Neural cell (in vitro differentiated cells): Measurements from ENCODE around the gene LCNL1. TPM values are rescaled to one million over a fixed set of nuclear protein-coding genes. Genes with fewer than 3 reads are reported as not detected.

Experiments used
- H2AFZ ChIP-seq: fragments of 200-600, 300-800 bp; sonication (generic), shearing (Covaris generic); 2 replicates; pipeline ENCODE4 v1.6.0; 2014; ENCODE audit warnings: low read depth, mild to moderate bottlenecking, antibody characterized with exemption, low read length, moderate library complexity
- H3F3A ChIP-seq: fragments of 200-600 bp; shearing (Covaris generic); 2 replicates; pipeline ENCODE4 v1.6.1; 2016; ENCODE audit warnings: mild to moderate bottlenecking, moderate library complexity, mixed read lengths, antibody characterized with exemption, low read length; ENCODE audit not compliant: insufficient read depth, poor library complexity, severe bottlenecking
- H3K27ac ChIP-seq: fragments of 200-600, 300-800 bp; sonication (generic), shearing (Covaris generic); 2 replicates; pipeline ENCODE4 v1.5.1; 2014; ENCODE audit warnings: mild to moderate bottlenecking, low read length, moderate library complexity
- H3K27me3 ChIP-seq: fragments of 300-800, 200-600 bp; sonication (generic), shearing (Covaris generic); 2 replicates; pipeline ENCODE4 v1.6.0; 2014; ENCODE audit warnings: mild to moderate bottlenecking, low read depth, low read length, moderate library complexity; ENCODE audit not compliant: insufficient read depth
- H3K36me3 ChIP-seq: fragments of 300-800, 200-600 bp; sonication (generic), shearing (Covaris generic); 2 replicates; pipeline ENCODE4 v1.5.1; 2014; ENCODE audit warnings: mild to moderate bottlenecking, antibody characterized with exemption, low read length, moderate library complexity; ENCODE audit not compliant: insufficient read depth
- H3K4me2 ChIP-seq: fragments of 300-800, 200-600 bp; sonication (generic), shearing (Covaris generic); 2 replicates; pipeline ENCODE4 v1.6.0; 2014; ENCODE audit warnings: mild to moderate bottlenecking, low read length
- H3K4me3 ChIP-seq: fragments of 300-800, 200-600 bp; sonication (generic), shearing (Covaris generic); 2 replicates; pipeline ENCODE4 v1.5.1; 2014; ENCODE audit warnings: mild to moderate bottlenecking, low read length, moderate library complexity
- H3K79me2 ChIP-seq: fragments of 200-600 bp; shearing (Covaris generic); replicated peaks from 2 replicates; pipeline ENCODE4 v1.6.0; 2014; ENCODE audit warnings: mild to moderate bottlenecking, low read length, moderate library complexity; ENCODE audit not compliant: insufficient read depth
- H3K9ac ChIP-seq: fragments of 300-800, 200-600 bp; sonication (generic), shearing (Covaris generic); 2 replicates; pipeline ENCODE4 v1.6.1; 2016; ENCODE audit warnings: mild to moderate bottlenecking, low read length, mixed read lengths
- H3K9me2 ChIP-seq: fragments of 200-600 bp; shearing (Covaris generic); 2 replicates; pipeline ENCODE4 v1.6.1; 2016; ENCODE audit warnings: mild to moderate bottlenecking, low read length, mixed read lengths; ENCODE audit not compliant: insufficient read depth
- H3K9me3 ChIP-seq: fragments of 200-600, 300-800 bp; sonication (generic), shearing (Covaris generic); 2 replicates; pipeline ENCODE4 v1.6.1; 2016; ENCODE audit warnings: mild to moderate bottlenecking, mixed run types, low read length, moderate library complexity, mixed read lengths
- H4K20me1 ChIP-seq: fragments of 200-600 bp; shearing (Covaris generic); 2 replicates; pipeline ENCODE4 v1.6.1; 2016; ENCODE audit warnings: mild to moderate bottlenecking, mixed run types; ENCODE audit not compliant: insufficient read depth
- CTCF ChIP-seq: fragments of 450-650 bp; IDR thresholded peaks from 2 replicates; pipeline ENCODE4 v1.5.1; 2014; ENCODE audit warnings: antibody characterized with exemption, mild to moderate bottlenecking, moderate library complexity; ENCODE audit not compliant: poor library complexity, severe bottlenecking
- EP300 ChIP-seq: fragments of 450-650 bp; conservative IDR thresholded peaks from 2 replicates; pipeline ENCODE4 v1.6.1; 2014; ENCODE audit warnings: antibody characterized with exemption, mild to moderate bottlenecking, moderate library complexity; ENCODE audit not compliant: poor library complexity, severe bottlenecking
- EZH2 ChIP-seq: fragments of 200-600, 300-800 bp; shearing (Covaris generic), sonication (generic); IDR thresholded peaks from 2 replicates; pipeline ENCODE4 v1.6.1; 2014; ENCODE audit warnings: antibody characterized with exemption, low read length, borderline replicate concordance, mild to moderate bottlenecking; ENCODE audit not compliant: insufficient read depth, poor library complexity, severe bottlenecking
- MXI1 ChIP-seq: fragments of 450-650 bp; conservative IDR thresholded peaks from 2 replicates; pipeline ENCODE4 v1.6.1; 2014; ENCODE audit warnings: antibody characterized with exemption, mild to moderate bottlenecking; ENCODE audit not compliant: poor library complexity, severe bottlenecking
- POLR2AphosphoS5 ChIP-seq: IDR thresholded peaks from 2 replicates; pipeline ENCODE4 v1.6.1; 2012
- RAD21 ChIP-seq: fragments of 450-650 bp; conservative IDR thresholded peaks from 2 replicates; pipeline ENCODE4 v1.6.1; 2014; ENCODE audit warnings: antibody characterized with exemption, mild to moderate bottlenecking, moderate library complexity
- REST ChIP-seq: IDR thresholded peaks from 2 replicates; pipeline ENCODE4 v1.6.1; 2012; ENCODE audit warnings: borderline replicate concordance
- SMC3 ChIP-seq: fragments of 450-650 bp; conservative IDR thresholded peaks from 2 replicates; pipeline ENCODE4 v1.6.1; 2014; ENCODE audit warnings: antibody characterized with exemption, mild to moderate bottlenecking, moderate library complexity; ENCODE audit not compliant: poor library complexity
- TAF1 ChIP-seq: IDR thresholded peaks from 2 replicates; pipeline ENCODE4 v1.6.1; 2012; ENCODE audit warnings: low read depth
- polyA plus RNA-seq: library from polyadenylated mRNA; depleted of rRNA; stranded (reverse); fragments of >200 nt; gene quantifications from 2 replicates; pipeline ENCODE4 v1.2.3, GENCODE V29; 2014

The LCNL1 gene
- polyA plus RNA-seq, 1 donor from 2014 or later = not detected

- H3K36me3 ChIP-seq = no peaks in the 10 kb centered on the region
- H3K9me2 ChIP-seq = no peaks in the 10 kb centered on the region
- no peaks in the 10 kb centered on the region for H3F3A ChIP-seq
- no peak overlapping the region for H3K4me2 ChIP-seq
- no peaks in the 10 kb centered on the region for H3K27me3 ChIP-seq
- H3K9me3 ChIP-seq = no peaks in the 10 kb centered on the region
- H2AFZ ChIP-seq = no peak overlapping the region
- no peak overlapping the region for H3K9ac ChIP-seq
- no peak overlapping the region for H3K4me3 ChIP-seq
- TF ChIP-seq TAF1 (no peak), SMC3 (no peak), EZH2 (no peak), MXI1 (no peak), EP300 (no peak), POLR2AphosphoS5 (no peak), REST (no peak), CTCF (no peak), RAD21 (no peak)
- H4K20me1 ChIP-seq = no peaks in the 10 kb centered on the region
- no peak overlapping the region for H3K27ac ChIP-seq
- H3K79me2 ChIP-seq = peaks cover 5% of the 10 kb centered on the region
Measured at GRCh38 chr9:137023583-137023991, 40.8 kb downstream of the LCNL1 start.

DNA sequence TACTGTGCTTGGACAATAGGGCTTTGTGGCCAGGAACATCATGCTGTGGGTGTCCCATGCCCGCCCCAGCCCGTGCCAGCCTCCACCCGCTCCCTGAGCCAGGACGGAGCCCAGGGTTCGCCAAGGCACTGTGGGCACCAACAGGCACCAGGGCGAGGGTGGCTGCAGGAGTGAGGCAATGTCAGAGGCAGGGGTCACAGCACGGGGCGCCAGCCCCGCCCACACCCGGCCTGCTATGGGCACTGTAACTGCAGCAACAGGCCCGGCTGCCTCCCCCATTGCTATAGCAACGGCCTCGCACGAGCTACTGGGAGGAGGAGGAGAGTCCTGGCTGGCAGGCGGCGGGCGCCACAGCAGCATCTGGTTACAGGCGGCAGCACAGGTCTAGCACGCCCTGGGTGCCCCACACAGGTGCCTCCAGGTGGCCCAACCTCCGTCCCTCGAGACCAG is 42.7 kb downstream of the LCNL1 start:
- Histone ChIP-seq H3K9ac (no peak overlapping the region), H3K9me2 (no peaks in the 10 kb centered on the region), H3K4me2 (no peak overlapping the region), H4K20me1 (no peaks in the 10 kb centered on the region), H3K36me3 (no peaks in the 10 kb centered on the region), H3K9me3 (no peaks in the 10 kb centered on the region), H3K4me3 (no peak overlapping the region), H3K27ac (no peak overlapping the region), H3K79me2 (peaks cover 5% of the 10 kb centered on the region), H3F3A (no peaks in the 10 kb centered on the region), H3K27me3 (no peaks in the 10 kb centered on the region), H2AFZ (no peak overlapping the region)
- TF ChIP-seq RAD21 = no peak
- no peak for TF ChIP-seq TAF1
- TF ChIP-seq EZH2 = no peak
- no peak for TF ChIP-seq EP300
- TF ChIP-seq MXI1 = no peak
- no peak for TF ChIP-seq SMC3
- TF ChIP-seq REST = no peak
- TF ChIP-seq POLR2AphosphoS5 = no peak
- no peak for TF ChIP-seq CTCF
